Stimulated activated memory B cell treated with anti-CD40 and anti-IgM and Interleukin-4, amounts not matched to agents 10 μg/mL and 1 μg/mL and 100 μg/mL, for 72 hours (primary cell): ENCODE results near the gene MAN2B2.
"Not testable (repeated sequence)": the region's sequence is repeated elsewhere in the genome, so short reads cannot be mapped to it uniquely, and the experiment has no call there.

Experiments used
- ATAC-seq: fragments of 150-1000 bp; cut with Tn5 transposase; 2 replicates; pipeline ENCODE4 v1.10.0; 2021
- H3K27ac Mint-ChIP-seq: one replicate; pipeline ENCODE4 v1.8.0; 2022; ENCODE audit warnings: mild to moderate bottlenecking, mixed read lengths
- H3K27me3 Mint-ChIP-seq: one replicate; pipeline ENCODE4 v1.8.0; 2022; ENCODE audit warnings: mixed read lengths
- H3K36me3 Mint-ChIP-seq: one replicate; pipeline ENCODE4 v1.8.0; 2022; ENCODE audit warnings: mixed read lengths
- H3K4me1 Mint-ChIP-seq: one replicate; pipeline ENCODE4 v1.8.0; 2022; ENCODE audit warnings: mixed read lengths
- H3K4me3 Mint-ChIP-seq: one replicate; pipeline ENCODE4 v1.8.0; 2022; ENCODE audit warnings: mild to moderate bottlenecking, moderate library complexity, mixed read lengths
- H3K9me3 Mint-ChIP-seq: one replicate; pipeline ENCODE4 v1.8.0; 2022; ENCODE audit warnings: mixed read lengths

Gene MAN2B2

DNA sequence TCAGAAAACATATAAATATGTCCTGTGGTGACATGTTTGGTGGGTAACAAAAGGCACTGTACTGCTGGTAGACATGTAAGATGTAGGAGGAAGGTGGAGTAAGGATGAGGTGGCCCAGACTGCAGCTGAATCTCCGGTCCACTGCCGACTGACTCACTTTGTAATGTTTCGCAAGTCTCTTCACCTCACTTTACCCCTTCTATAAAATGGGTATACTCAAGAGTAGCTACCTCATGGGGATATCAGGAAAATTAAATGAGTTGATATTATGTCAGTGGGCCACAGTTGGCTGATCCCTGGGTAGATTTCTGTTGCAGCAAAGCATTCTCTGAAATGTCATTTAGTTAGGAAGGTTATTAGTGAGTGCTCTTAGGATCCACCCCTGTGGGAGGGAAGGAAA, 87.6 kb downstream of the MAN2B2 start:
- H3K4me1 Mint-ChIP-seq, result peaks cover 6% of the 10 kb centered on the region
- no peaks in the 10 kb centered on the region for H3K36me3 Mint-ChIP-seq
- peaks cover 47% of the 10 kb centered on the region for H3K27me3 Mint-ChIP-seq
- H3K27ac Mint-ChIP-seq, result no peak overlapping the region
- no peak overlapping the region for H3K4me3 Mint-ChIP-seq
- H3K9me3 Mint-ChIP-seq, result no peaks in the 10 kb centered on the region
- no peak for ATAC-seq

DNA sequence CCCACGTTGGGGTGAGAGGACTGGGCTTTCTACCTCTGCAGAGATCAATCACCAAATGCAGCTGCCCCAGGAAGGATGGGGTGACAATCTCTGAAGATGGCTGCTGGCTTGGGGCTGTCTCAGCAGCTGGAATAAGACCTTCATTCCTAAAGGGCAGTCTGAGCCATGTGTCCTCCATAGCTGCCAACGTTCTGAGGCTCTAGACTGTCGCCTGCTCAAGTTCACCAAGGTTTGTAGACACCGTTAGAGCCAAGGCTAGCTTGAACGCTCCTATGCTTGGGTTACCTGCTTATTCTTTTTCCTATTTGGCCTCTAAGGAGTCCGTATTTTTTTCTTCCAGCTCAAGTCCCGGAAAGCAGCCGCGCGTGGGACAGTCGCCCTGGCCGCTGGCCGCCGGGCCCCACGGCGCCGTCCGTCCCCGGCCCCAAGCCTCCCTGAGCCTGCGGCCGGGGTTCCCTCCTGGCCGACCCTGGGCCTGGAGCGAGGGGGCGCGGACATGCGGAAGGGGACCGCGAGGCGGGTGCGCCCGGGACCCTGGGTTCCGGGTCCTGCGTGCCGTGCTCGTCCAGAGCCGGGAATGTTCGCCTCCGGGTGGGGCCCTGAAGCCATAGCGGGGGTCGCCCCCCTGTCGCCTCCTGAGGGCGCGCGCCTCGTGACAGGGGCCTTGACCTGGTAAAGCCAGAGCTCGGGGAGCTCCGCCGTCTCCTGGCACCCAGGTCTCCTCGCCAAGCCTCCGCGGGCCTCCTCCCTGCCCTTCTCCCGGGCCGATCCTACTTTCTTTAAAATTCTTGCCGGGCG, 88.8 kb downstream of the MAN2B2 start:
- Mint-ChIP-seq H3K9me3 (no peaks in the 10 kb centered on the region), H3K36me3 (no peaks in the 10 kb centered on the region), H3K27me3 (peaks cover 47% of the 10 kb centered on the region), H3K4me1 (peaks cover 6% of the 10 kb centered on the region), H3K27ac (no peak overlapping the region), H3K4me3 (peak overlapping the region; percentile 51)
- no peak for ATAC-seq

DNA sequence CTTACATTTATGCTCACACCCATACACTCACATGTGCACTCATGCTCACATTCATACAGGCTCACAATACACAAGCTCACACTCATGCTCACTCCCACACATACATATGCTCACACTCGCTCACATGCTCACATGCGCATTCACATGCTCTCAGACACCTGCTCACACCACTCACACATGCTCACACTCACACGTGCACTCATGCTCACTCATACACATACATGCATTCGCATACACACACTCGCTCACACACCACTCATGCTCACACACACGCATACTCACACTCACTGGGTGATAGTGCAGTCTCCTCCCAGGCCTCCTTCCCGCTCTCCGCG, 90.3 kb downstream of the MAN2B2 start:
- no peaks in the 10 kb centered on the region for H3K9me3 Mint-ChIP-seq
- H3K27ac Mint-ChIP-seq, result no peak overlapping the region
- H3K4me1 Mint-ChIP-seq, result no peaks in the 10 kb centered on the region
- no peak overlapping the region for H3K4me3 Mint-ChIP-seq
- H3K27me3 Mint-ChIP-seq, result peaks cover 34% of the 10 kb centered on the region
- ATAC-seq, result no peak
- peaks cover 12% of the 10 kb centered on the region for H3K36me3 Mint-ChIP-seq

DNA sequence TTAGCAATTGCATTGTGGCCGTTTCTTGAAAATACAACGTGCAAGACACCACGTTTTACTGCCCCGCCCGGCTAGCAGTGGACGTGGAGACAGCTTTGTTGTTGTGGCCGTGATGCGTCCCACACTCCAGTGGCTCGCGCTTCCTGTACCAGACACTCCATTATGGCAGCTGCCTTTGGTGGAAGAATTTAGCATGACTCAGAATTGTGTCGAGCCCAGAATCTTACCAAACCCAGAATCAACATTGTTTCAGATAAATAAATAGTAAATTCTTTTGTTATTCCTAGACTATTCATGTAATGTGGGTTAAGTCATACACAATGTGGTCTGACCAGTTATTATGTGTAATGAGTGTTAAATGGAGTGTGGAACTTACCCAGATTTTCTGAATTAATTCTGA, 93.4 kb downstream of the MAN2B2 start:
- Mint-ChIP-seq H3K27me3 (peaks cover 3% of the 10 kb centered on the region), H3K36me3 (peaks cover 21% of the 10 kb centered on the region), H3K27ac (no peak overlapping the region), H3K4me3 (no peak overlapping the region), H3K9me3 (no peaks in the 10 kb centered on the region), H3K4me1 (peaks cover 4% of the 10 kb centered on the region)
- ATAC-seq, result no peak

DNA sequence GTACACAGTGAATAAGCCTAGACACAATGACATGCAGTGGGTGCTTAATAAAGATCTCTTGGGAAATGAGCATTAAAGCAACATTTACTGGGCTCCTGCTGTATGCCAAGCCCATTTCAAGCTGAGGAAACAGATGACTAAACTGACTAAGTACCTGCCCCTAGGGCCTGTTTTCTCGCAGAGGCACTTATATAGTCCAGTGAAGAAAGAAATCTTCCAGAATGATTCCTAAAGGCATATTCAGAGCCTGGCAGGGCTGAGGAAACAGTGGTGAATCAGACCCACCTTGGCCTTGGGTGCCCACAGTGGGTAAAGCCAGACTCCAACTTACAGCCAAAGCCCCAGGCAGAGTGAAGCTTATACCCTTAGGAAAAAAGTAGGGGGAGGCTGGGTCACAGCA, 96.7 kb downstream of the MAN2B2 start:
- Mint-ChIP-seq H3K27me3 (no peaks in the 10 kb centered on the region), H3K9me3 (no peaks in the 10 kb centered on the region), H3K4me3 (no peak overlapping the region), H3K36me3 (peaks cover 37% of the 10 kb centered on the region), H3K27ac (no peak overlapping the region), H3K4me1 (peaks cover 31% of the 10 kb centered on the region)
- ATAC-seq, result no peak

DNA sequence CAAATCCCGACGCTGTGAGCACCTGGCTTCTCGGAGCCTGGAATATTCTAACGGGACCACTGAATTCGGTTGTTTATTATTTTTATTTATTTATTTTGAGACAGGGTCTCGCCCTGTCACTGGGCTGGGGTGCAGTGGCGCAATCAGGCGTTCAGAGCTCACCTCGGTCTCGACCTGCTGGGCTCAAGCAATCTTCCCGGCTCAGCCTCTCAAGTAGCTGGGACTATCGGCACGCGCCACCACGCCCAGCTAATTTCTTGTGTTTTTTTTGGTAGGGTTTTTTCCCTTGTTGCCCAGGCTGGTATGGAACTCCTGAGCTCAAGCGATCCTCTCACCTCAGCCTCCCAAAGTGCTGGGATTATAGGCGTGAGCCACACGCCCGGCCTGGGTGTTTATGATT, 97.1 kb downstream of the MAN2B2 start:
- no peak overlapping the region for H3K27ac Mint-ChIP-seq

DNA sequence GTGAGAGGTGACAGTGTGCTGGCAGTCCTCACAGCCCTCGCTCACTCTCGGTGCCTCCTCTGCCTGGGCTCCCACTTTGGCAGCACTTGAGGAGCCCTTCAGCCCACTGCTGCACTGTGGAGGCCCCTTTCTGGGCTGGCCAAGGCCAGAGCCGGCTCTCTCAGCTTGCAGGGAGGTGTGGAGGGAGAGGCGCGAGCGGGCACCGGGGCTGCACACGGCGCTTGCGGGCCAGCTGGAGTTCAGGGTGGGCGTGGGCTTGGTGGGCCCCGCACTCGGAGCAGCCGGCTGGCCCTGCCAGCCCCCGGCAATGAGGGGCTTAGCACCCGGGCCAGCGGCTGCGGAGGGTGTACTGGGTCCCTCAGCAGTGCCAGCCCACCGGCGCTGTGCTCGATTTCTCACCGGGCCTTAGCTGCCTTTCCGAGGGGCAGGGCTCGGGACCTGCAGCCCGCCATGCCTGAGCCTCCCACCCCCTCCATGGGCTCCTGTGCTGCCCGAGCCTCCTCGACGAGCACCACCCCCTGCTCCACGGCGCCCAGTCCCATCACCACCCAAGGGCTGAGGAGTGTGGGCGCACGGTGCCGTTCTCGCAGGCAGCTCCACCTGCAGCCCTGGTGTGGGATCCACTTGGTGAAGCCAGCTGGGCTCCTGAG, 97.7 kb downstream of the MAN2B2 start:
- Mint-ChIP-seq H3K27ac (peak overlapping the region; percentile 93), H3K36me3 (peaks cover 47% of the 10 kb centered on the region), H3K4me1 (peaks cover 42% of the 10 kb centered on the region), H3K4me3 (peak overlapping the region; percentile 93)
- ATAC-seq, H3K27me3 Mint-ChIP-seq, H3K9me3 Mint-ChIP-seq: not testable (repeated sequence)

More for the DNA sequence above, 97.1 kb downstream of the MAN2B2 start:
- ATAC-seq, result no peak
- no peaks in the 10 kb centered on the region for H3K9me3 Mint-ChIP-seq
- H3K27me3 Mint-ChIP-seq, result no peaks in the 10 kb centered on the region
- H3K36me3 Mint-ChIP-seq, result peaks cover 42% of the 10 kb centered on the region
- H3K4me1 Mint-ChIP-seq, result peaks cover 36% of the 10 kb centered on the region
- no peak overlapping the region for H3K4me3 Mint-ChIP-seq
